ENCODE data around the gene RAD52.

- TF ChIP-seq POLR2A (IDR thresholded peaks at IDR 0.05) (no peak), POLR2AphosphoS5 (IDR thresholded peaks at IDR 0.05) (no peak)
- TF ChIP-seq, protein P1, sequence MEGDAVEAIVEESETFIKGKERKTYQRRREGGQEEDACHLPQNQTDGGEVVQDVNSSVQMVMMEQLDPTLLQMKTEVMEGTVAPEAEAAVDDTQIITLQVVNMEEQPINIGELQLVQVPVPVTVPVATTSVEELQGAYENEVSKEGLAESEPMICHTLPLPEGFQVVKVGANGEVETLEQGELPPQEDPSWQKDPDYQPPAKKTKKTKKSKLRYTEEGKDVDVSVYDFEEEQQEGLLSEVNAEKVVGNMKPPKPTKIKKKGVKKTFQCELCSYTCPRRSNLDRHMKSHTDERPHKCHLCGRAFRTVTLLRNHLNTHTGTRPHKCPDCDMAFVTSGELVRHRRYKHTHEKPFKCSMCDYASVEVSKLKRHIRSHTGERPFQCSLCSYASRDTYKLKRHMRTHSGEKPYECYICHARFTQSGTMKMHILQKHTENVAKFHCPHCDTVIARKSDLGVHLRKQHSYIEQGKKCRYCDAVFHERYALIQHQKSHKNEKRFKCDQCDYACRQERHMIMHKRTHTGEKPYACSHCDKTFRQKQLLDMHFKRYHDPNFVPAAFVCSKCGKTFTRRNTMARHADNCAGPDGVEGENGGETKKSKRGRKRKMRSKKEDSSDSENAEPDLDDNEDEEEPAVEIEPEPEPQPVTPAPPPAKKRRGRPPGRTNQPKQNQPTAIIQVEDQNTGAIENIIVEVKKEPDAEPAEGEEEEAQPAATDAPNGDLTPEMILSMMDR (IDR thresholded peaks at IDR 0.05), result no peak
Measured at GRCh38 chr12:915090-915489, 34.4 kb downstream of the RAD52 start.
